Endometrial microvascular endothelial cells (primary cell): ENCODE measurements around the gene CCDC148. TPM values are rescaled to one million over a fixed set of nuclear protein-coding genes. Genes with fewer than 3 reads are reported as not detected.
"Not testable (repeated sequence)": the region's sequence is repeated elsewhere in the genome, so short reads cannot be mapped to it uniquely, and the experiment has no call there.

Source experiments
- in situ Hi-C: cut with HindIII; loops from 2 replicates; pipeline ENCODE4 v1.10.0; 2017; ENCODE audit warnings: low sequenced_read_pairs, low pct_unique_long_range_greater_than_20kb; ENCODE audit errors: inconsistent ontology term
- total RNA-seq: library from RNA; depleted of rRNA; stranded (reverse); fragments of >200 nt; gene quantifications from one replicate; pipeline ENCODE4 v1.2.3, GENCODE V29; 2015; ENCODE audit errors: inconsistent ontology term

Gene CCDC148
- total RNA-seq, 1 donor from 2014 or later = 0.46 TPM

DNA sequence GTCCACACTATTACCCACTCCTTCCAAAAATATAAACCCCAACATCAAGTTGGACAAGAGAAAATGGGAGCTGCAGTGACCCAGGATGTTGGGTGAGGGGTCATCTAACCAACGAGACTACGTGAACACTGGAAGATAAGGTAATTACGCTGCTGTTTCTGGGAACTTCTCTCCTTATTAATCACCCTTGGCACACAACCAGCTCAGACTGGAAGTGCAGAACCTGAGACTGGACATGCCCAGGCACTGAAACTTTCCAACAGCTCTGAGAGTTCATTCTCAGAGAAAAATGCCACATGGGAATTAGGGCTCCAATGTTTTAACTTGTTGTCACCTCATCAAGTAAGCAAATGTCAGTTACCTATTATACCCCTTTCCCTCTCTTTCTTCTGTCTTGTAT is 135.3 kb downstream of the CCDC148 start:
- in situ Hi-C loops = no loop called here

DNA sequence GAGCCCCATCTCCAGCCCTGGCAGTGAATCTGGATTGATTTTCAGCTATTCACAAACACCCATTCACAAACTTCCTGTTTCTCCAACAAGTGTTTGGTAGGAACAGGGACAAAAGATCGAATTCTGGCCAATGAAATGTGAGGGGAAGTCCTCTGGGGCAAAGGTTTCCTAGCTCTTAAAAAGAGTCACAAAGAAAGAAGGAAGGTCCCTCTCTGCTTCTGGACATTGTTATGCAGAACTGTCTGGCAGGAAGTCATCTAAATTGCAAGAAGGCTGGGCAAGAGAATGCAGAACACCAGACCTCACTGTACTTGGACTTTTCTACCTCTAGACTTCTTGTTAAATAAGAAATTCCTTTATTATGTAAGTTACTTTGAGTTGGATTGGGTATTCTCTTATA is 137.3 kb downstream of the CCDC148 start:
- in situ Hi-C loops = no loop called here

DNA sequence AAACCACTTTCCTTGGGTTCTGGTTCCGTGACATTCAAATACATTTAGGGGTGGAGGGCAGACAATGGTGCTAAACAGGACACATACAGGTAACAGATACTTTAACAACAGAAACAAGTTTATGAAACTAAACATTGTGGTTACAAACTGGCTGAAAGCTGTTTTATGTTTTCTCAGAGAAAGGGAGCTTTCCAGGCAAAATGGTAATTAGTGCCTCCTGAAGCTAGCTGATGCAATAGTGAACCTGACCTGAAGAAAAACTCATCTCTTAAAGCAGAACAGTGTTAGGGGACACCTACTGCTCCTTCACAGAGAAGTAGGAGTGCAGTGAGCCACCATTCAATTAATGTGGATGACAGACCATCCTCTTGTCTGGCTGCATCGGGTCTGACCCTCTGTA is 138.9 kb downstream of the CCDC148 start:
- in situ Hi-C loops = no loop called here

DNA sequence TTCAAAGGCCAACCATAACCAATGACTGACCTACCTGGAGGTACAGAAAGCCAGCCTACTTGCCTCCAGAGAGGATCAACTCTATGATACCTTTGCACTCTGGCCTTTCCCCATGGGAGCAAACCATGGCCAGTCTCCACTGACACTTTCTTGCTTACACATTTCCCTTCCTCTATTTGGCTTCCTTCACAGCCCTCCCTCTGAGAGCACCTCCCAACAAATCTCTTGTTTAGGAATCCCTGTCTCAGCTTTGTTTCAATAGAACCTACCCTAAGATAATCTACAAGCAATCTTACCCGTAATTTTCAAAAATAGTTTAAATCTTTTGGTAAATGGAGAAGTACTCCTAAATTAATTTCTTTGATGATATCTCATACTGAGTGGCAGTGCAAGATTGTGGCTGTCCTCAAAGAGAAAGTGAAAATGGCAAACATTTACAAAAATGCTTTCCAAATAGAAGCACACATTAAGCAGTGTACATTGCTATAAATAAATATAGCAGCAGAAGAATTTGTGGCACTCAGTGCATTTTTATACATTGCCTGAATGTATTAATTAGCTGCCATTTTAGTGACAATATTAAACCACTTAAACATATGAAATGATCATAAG is 140.6 kb downstream of the CCDC148 start:
- in situ Hi-C loops = no loop called here

DNA sequence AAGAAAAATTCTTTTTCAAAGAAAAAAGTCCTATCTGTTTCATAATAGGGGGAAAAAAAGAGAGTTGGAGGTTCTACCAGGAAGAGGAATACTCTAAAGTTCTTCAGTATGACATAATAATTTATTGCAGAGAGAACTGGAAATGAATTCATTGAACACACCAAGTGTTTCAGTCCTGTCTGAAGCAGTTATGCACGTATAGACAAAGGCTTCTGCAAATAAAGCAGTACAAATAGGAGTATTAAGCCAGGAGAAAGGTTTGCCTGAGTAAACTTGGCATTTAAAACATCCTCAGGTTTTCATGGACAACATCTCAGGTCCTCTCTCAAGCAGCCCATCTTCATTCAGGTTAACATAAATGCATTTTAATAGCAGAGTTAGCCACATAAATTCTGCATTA is 141.6 kb downstream of the CCDC148 start:
- in situ Hi-C loops = no loop called here

DNA sequence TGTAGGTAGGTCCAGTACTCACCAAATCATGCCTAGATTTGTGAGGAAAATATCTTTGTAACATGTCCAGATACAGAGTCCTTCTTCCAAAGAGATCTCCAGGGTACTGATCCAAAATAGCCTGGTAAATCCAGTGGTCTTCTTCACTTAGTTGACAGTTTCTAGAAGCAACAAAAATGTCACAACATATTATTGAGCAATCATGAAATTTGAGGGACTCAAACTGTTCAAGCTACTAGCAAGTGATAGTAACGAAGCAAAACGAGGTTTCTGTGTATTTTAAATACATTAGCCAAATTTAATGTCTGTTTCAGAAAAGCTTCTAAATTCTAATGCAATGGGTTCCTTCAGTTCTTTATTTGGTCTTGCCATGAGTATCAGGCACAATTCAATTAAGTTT is 142.8 kb downstream of the CCDC148 start:
- in situ Hi-C loops = no loop called here

DNA sequence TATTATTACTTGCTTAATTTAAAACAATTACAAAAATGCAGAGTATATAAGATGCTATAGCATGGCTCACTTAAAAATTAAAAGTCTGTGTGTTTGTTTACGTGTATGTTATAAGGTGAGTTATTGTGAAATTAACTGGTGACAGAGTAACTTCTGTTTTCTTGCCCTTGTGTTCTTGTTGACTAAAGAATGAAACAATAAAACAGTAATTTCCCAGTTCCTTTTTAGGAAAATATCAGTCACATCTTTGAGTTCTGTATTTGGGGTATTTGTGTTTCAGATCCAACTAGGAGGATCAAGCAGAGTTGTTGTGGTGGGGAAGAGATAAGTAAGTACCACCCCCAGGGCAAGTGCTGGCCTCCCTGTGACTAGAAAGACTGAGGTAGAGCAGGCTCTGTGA is 143.6 kb downstream of the CCDC148 start:
- in situ Hi-C loops = no loop called here

DNA sequence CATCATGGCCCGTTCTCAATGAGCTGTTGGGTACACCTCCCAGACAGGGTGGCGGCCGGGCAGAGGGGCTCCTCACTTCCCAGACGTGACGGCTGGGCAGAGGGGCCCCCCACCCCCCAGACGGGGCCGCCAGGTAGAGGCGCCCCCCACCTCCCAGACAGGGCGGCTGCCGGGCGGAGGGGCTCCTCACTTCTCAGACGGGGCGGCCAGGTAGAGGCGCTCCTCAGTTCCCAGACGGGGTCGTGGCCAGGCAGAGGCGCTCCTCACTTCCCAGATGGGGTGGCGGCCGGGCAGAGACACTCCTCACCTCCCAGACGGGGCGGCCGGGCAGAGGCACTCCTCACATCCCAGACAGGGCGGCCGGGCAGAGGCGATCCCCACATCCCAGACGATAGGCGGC is 146.1 kb downstream of the CCDC148 start:
- in situ Hi-C loops = not testable (repeated sequence)

DNA sequence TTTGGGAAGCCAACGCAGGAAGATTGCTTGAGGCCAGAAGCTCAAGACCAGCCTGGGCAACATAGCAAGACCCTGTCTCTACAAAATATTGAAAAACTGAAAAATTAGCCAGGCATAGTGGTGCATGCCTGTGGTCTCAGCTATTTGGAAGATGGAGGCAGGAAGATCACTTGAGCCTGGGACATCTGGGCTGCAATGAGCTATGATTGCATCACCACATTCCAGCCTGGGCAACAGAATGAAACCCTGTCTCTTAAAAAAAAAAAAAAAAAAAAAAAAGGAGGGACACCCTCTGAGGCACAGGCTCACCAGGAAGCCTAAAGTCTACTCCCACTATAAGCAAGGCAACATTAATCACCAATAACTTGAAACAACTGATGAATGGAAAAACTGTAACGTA is 151.1 kb downstream of the CCDC148 start:
- in situ Hi-C loops = no loop called here

DNA sequence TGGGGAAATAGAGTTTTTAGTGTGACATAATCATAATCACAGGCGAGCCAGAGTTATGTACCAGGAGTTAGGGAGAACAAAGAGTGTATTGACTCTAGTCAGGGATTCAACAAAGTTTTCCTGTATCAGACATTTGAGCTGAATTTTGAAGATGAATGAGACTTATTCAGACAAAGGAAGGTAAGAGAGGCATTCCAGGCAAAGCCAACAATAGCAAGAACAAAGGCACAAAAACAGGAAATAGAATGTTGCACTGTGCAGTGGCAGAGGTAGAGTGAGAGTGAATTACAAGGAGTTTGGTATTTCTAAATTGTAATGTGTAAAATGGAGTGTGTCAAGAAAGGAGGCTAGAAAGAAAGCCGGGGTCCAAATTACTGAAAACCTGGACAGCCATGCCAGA is 156.2 kb downstream of the CCDC148 start:
- in situ Hi-C loops = no loop called here

DNA sequence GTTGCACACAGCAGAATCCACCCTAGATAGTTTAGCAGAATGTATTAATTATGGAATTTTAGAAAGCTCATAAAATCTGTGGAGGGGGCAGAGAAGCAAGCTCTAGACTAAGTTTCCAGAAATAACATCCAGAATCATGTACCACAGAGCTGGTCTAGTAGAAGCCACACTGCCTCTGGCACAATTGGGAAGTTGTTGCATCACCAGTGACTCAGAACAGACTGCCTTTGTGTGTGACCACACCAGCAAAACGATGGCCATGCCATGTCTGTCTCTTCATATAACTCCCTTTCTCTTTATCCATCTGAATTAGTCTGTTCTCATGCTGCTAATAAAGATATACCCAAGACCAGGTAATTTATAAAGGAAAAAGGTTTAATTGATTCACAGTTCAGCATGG is 158.9 kb downstream of the CCDC148 start:
- in situ Hi-C loops = no loop called here

DNA sequence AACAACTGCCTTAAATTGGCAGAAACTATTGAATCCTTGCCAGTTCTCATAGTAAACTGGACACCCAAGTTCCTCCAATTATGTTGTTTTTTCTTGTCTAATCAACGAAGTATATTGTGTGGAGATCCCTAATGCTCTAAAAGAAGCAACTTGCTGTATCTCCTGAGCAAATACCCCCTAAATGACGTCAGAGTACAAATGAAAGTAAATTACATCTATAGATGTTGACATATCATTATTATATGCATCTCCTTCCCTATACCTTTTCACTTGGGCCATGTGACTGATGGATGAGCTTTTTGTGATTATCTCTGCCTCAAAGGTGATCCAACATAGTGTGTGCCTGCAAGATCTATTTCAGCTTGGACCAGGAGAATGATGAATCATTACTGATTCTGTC is 159.4 kb downstream of the CCDC148 start:
- in situ Hi-C loops = no loop called here

DNA sequence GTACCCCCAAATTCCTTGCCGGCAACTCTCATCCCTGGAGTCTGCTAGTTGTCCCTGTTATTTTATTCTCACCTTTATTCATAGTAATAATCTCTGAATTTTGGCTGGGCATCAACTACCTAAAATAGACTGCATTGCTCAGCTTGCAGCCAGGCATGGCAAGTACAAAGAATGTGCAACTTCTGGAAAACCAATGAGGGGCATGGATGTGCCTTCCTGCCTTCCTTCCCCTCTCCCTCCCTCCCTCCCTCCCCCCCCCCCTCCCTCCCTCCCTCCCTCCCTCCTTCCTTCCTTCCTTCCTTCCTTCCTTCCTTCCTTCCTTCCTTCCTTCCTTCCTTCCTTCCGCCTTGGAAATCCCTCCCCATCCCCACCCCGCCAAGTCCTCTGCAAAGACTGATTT is 162.8 kb downstream of the CCDC148 start:
- in situ Hi-C loops = no loop called here

DNA sequence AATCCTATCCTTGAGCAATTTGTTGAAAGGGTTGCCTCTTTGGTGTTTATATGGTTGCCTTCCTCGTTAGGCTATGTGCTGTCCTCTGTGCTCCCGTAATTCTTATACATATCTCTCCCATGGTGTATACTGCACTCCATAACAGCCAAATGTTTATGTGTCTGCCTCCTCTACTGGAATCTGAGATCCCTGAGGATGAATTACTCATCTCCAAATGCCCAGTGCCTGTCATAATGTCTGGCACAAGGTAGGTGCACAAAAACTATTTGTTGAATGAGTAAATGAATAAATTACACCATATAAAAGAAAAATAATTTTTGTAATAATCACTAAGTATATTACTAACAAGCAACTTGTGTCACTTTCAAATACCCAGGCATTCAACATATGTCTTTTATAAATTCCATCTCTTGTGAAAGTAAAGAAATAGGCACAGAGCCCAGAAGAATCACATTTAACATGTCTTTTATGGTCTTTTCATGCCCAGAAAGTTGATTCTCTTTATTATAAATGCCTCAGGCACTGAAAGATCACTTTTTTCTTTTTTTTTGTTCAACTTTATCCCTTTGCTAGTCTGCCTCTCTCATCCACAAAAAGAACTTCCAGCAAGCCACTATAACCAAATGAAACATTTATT is 164.9 kb downstream of the CCDC148 start:
- in situ Hi-C loops = no loop called here

DNA sequence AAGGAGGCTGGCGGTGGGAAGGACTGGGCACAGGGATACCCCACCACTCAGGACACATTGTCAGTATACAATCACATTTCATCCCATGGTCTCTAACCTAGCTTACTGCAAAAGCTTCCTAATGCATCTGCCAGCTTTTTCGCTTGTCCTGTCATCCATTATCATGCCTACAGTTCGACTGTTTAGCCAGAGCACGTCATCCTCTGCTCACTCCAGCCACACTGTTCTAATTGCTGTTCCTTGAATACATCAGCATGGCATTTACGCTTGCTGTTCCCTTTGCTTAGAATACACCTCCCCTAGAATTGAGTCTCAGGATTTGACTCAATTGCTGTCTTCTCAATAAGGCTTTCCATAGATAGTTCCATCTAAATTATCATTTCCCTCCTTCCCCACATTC is 166.3 kb downstream of the CCDC148 start:
- in situ Hi-C loops = no loop called here

DNA sequence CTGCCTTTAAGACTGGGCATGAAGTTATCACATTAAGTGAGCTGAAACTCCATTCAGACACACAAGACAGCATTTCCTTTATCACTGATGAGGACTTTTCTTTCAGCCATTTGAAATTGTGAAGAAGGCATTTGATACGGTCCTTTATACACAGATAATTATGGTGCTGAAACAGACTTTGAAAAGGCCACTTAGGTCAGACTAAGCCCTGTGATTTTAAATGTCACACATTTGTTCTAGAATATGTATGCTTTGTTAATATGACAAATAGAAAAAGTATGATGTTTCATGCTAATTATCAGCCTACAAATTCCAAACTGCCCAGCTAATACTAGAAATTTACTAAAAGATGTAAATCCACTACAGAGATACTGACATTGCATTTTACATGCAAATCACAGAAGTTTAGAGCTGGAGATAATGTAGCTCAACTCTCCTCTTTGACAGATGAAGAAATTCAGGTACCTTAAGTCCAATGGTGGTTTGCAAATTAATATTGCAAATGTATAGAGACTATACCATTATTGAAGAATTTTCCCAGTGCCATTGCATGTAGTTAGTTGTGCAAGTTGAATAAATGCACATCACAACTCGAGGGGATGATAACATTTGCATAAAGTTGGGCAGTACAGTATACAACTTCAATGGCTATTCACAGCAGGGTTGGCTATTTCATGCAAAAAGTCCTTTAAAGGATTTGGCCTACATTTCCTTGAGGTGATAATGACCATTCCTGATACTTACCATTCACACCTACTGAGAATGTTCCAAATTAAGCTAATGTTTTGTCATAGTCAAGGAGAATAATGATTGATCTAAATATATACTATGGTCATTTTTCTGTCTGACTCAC is 179.7 kb downstream of the CCDC148 start:
- in situ Hi-C loops = no loop called here

DNA sequence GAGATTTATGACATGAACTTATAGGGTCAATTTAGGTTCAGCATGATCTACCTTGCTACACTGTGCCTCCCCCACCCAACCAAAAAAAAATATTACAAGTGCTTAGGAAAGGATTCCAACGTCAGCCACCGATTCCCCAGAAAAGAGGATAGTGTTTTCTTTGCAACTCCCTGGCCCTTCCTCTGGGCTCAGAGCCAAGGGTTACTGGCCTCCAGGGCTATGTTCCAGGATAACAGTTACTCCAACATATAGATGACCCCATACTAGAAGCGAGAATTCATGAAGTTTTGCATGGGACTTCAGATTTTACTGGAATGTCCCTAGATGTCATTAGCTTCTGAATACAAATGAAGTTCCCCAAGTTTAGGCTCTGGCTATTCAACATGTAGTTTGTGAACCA is 182.8 kb downstream of the CCDC148 start:
- in situ Hi-C loops = no loop called here

DNA sequence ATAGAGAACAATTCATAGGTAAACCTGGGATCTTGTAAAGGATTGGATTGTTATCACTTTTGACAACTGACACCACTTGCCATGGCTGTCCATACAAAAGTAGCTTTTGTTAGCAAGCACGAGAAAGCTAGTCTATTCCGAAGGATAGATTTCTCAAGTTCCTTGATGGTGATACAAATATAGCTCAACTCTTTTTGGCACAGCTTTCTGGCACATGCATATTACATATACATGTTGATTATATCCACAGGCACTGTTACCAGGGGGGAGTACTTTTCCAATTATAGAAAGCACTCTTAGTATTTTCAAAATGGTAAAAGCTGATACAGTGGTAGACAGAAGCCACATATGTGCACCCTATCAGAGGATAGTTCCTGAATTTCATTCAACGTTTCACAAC is 186.0 kb downstream of the CCDC148 start:
- in situ Hi-C loops = no loop called here

DNA sequence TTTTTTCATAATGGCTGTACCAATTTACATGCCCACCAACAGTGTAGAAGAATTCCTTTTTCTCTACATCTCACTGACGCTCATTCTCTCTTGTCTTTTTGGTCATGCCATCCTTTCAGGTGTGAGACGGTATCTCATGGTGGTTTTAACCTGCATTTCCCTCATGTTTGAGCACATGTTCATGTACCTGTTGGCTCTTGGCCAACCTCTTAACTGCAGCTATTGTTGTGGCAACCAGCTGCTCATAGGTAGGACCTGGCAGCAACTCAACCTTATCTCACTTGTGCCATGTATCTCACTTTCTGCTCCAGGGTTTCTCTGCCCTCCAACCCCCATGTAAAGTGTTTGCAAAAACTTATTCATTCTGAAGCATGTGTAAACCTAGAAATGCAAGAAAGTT is 187.4 kb downstream of the CCDC148 start:
- in situ Hi-C loops = no loop called here

DNA sequence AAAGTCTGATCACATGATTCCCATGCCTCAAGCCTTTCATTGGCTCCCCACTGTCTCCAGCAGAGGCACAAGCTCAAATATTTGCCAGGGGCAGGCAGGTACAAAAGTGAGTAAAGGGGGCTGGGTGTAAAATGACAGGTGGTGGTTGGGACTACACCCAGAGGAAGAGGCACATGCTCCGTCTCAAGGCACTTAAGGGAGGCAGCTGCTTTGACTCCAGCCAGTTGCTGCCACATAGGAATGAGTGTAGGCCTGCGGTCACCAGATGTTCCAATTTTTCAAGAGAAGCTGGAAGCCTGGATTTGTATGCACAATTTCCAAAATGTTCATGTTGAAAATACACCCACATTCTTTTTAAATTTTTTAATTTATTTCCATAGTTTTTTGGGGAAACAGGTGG is 190.4 kb downstream of the CCDC148 start:
- in situ Hi-C loops = no loop called here
